Panc1 (cell line): ENCODE results near the gene IL12RB2. TPM values are rescaled to one million over a fixed set of nuclear protein-coding genes. Genes with fewer than 3 reads are reported as not detected.

ENCODE experiments used
- ATAC-seq: fragments of 200-7000 bp; cut with Tn5 transposase; 2 replicates; pipeline ENCODE4 v1.9.1; 2020; ENCODE audit warnings: mild to moderate bottlenecking, moderate library complexity
- BruUV-seq: library from RNA; stranded (reverse); fragments of 400-500 nt; replicated peaks from 2 replicates; lab custom pipeline; 2021; lab: Mats Ljungman, UMichigan
- CTCF ChIA-PET: fragments of 300-600 bp; sonication (Branson Sonifier 250); formaldehyde crosslinking; loops from one replicate; lab custom pipeline; 2022; ENCODE audit warnings: antibody characterized with exemption; lab: Charles Lee
- POLR2A ChIA-PET: fragments of 300-600 bp; sonication (Branson Sonifier 250); formaldehyde crosslinking; loops from one replicate; lab custom pipeline; 2022; ENCODE audit warnings: antibody characterized with exemption; lab: Charles Lee
- DNase-seq: peaks from one replicate; pipeline ENCODE4 v3.0.0-alpha.2; 2010; ENCODE audit warnings: low read depth, low spot score
- H3K27ac ChIP-seq: 2 replicates; pipeline ENCODE4 v1.5.1; 2011; ENCODE audit warnings: mild to moderate bottlenecking, low read length, inconsistent platforms
- H3K27me3 ChIP-seq: fragments of 200-500 bp; sonication (Bioruptor generic); 2 replicates; pipeline ENCODE4 v1.6.0; 2014; ENCODE audit warnings: low read length, inconsistent platforms; ENCODE audit not compliant: control insufficient read depth, insufficient read depth
- H3K36me3 ChIP-seq: fragments of 200-500 bp; sonication (Bioruptor generic); 2 replicates; pipeline ENCODE4 v1.5.1; 2014; ENCODE audit warnings: inconsistent platforms, mild to moderate bottlenecking, low read length, moderate library complexity; ENCODE audit not compliant: control insufficient read depth, insufficient read depth
- H3K4me1 ChIP-seq: 2 replicates; pipeline ENCODE4 v1.5.1; 2011; ENCODE audit warnings: inconsistent platforms, mild to moderate bottlenecking, low read length, moderate library complexity; ENCODE audit not compliant: control insufficient read depth, insufficient read depth
- H3K4me3 ChIP-seq, 2 experiments: 2 replicates each; pipeline ENCODE4 v1.5.1; 2011 to 2012; ENCODE audit warnings: low read depth in 2 of 2, low read length in 2 of 2, mild to moderate bottlenecking in 2 of 2, inconsistent platforms in 1 of 2, moderate library complexity in 1 of 2
- H3K9me3 ChIP-seq: fragments of 200-500 bp; sonication (Bioruptor generic); 2 replicates; pipeline ENCODE4 v1.5.1; 2014; ENCODE audit warnings: low read depth, mild to moderate bottlenecking, inconsistent platforms, low read length, moderate library complexity; ENCODE audit not compliant: control insufficient read depth, insufficient read depth
- CTCF ChIP-seq: fragments of 450-650 bp; IDR thresholded peaks from 2 replicates; pipeline ENCODE4 v1.5.1; 2017; ENCODE audit warnings: mild to moderate bottlenecking
- POLR2AphosphoS5 ChIP-seq: IDR thresholded peaks from 2 replicates; pipeline ENCODE4 v1.6.1; 2012; ENCODE audit warnings: mild to moderate bottlenecking, low read depth, low read length, moderate library complexity
- SIN3A ChIP-seq: IDR thresholded peaks from 2 replicates; pipeline ENCODE4 v1.6.1; 2012; ENCODE audit warnings: low read depth, mild to moderate bottlenecking, low read length, moderate library complexity, borderline replicate concordance; ENCODE audit not compliant: insufficient read depth
- TCF7L2 ChIP-seq: IDR thresholded peaks from 2 replicates; pipeline ENCODE4 v1.6.1; 2011; ENCODE audit warnings: mild to moderate bottlenecking, low read depth, low read length, inconsistent platforms
- in situ Hi-C: cut with HindIII; loops from 2 replicates; pipeline ENCODE4 v1.10.0; 2016; ENCODE audit warnings: low sequenced_read_pairs, low pct_unique_long_range_greater_than_20kb
- intact Hi-C: fragments of 100-400 bp; cut with micrococcal nuclease; formaldehyde crosslinking; loops from one replicate; pipeline ENCODE4 v1.10.0; 2022; ENCODE audit not compliant: unreplicated experiment
- total RNA-seq: library from RNA; stranded (reverse); gene quantifications from one replicate; pipeline ENCODE4 v1.2.1, GENCODE V29; 2021; ENCODE audit not compliant: unreplicated experiment
- TF ChIP-seq, protein P1 (sequence below), 2 experiments: IDR thresholded peaks; 2 replicates each; pipeline ENCODE4 v1.6.1; 2011 to 2012; ENCODE audit warnings: low read depth in 2 of 2, control low read depth in 1 of 2, low read length in 1 of 2, mild to moderate bottlenecking in 1 of 2, moderate library complexity in 1 of 2; ENCODE audit not compliant: insufficient read depth in 1 of 2

The IL12RB2 gene
- total RNA-seq, 1 experiment from 2014 or later: 0.26 TPM

DNA sequence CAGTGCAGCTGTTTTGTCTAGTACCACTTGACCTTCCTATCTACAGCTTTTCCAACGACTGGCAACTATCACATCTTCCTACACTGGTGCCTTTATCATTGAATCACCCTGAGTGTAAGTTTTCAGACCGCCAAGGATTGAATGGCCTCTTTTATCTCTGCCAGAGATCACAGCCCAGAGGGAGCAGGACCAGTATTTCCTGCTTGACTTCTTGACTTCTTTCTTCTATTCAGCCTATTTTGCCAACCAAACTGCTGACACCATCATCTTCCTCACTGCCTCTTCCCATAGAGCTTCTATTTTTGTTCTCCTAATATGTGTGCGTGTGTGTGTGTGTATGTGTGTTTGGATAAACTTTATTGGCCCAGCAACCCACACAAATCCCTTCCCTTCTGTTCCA, 68.7 kb downstream of the IL12RB2 start:
- intact Hi-C loops: no loop called here
- no peaks in the 10 kb centered on the region for H3K27me3 ChIP-seq
- no TSS peak for BruUV-seq
- no peak overlapping the region for H3K4me3 ChIP-seq
- H3K27ac ChIP-seq: no peak overlapping the region
- DNase-seq (no peak), ATAC-seq (no peak)
- in situ Hi-C loops: no loop called here
- TF ChIP-seq, protein P1, sequence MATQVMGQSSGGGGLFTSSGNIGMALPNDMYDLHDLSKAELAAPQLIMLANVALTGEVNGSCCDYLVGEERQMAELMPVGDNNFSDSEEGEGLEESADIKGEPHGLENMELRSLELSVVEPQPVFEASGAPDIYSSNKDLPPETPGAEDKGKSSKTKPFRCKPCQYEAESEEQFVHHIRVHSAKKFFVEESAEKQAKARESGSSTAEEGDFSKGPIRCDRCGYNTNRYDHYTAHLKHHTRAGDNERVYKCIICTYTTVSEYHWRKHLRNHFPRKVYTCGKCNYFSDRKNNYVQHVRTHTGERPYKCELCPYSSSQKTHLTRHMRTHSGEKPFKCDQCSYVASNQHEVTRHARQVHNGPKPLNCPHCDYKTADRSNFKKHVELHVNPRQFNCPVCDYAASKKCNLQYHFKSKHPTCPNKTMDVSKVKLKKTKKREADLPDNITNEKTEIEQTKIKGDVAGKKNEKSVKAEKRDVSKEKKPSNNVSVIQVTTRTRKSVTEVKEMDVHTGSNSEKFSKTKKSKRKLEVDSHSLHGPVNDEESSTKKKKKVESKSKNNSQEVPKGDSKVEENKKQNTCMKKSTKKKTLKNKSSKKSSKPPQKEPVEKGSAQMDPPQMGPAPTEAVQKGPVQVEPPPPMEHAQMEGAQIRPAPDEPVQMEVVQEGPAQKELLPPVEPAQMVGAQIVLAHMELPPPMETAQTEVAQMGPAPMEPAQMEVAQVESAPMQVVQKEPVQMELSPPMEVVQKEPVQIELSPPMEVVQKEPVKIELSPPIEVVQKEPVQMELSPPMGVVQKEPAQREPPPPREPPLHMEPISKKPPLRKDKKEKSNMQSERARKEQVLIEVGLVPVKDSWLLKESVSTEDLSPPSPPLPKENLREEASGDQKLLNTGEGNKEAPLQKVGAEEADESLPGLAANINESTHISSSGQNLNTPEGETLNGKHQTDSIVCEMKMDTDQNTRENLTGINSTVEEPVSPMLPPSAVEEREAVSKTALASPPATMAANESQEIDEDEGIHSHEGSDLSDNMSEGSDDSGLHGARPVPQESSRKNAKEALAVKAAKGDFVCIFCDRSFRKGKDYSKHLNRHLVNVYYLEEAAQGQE (IDR thresholded peaks at IDR 0.05; ENCODE audit: insufficient read depth in 1 of 2, low read depth in 2 of 2, low read length in 1 of 2): no peak
- no peak for TF ChIP-seq POLR2AphosphoS5
- TF ChIP-seq TCF7L2: no peak
- TF ChIP-seq CTCF: no peak
- no peak for TF ChIP-seq SIN3A
- H3K36me3 ChIP-seq: no peaks in the 10 kb centered on the region; the same call in 1 of the 2 replicates
- no peaks in the 10 kb centered on the region for H3K4me1 ChIP-seq
- POLR2A ChIA-PET: no interaction called here
- no peaks in the 10 kb centered on the region for H3K9me3 ChIP-seq
- CTCF ChIA-PET: no interaction called here

GRCh38 chr1:67377253-67377652, 69.6 kb downstream of the IL12RB2 start:
- TF ChIP-seq CTCF: no peak
- no peak for TF ChIP-seq POLR2AphosphoS5
- no peak for TF ChIP-seq TCF7L2
- TF ChIP-seq SIN3A: no peak
- TF ChIP-seq, protein P1 (IDR thresholded peaks at IDR 0.05; ENCODE audit: insufficient read depth in 1 of 2, low read depth in 2 of 2, low read length in 1 of 2): no peak
- in situ Hi-C loops (no loop called here), intact Hi-C loops (no loop called here)
- H3K27me3 ChIP-seq: no peaks in the 10 kb centered on the region
- ChIA-PET CTCF (no interaction called here), POLR2A (no interaction called here)
- H3K36me3 ChIP-seq: no peaks in the 10 kb centered on the region; the same call in 1 of the 2 replicates
- no peak for ATAC-seq
- H3K4me1 ChIP-seq: no peaks in the 10 kb centered on the region
- no TSS peak for BruUV-seq
- no peak for DNase-seq
- no peak overlapping the region for H3K4me3 ChIP-seq
- no peaks in the 10 kb centered on the region for H3K9me3 ChIP-seq
- no peak overlapping the region for H3K27ac ChIP-seq
